GM12892 (cell line): ENCODE data around the gene ALPP.

Source experiments
- POLR2A ChIP-seq: IDR thresholded peaks from 2 replicates; pipeline ENCODE4 v1.6.1; 2011; ENCODE audit warnings: low read depth, low read length, control low read depth
- POLR2AphosphoS5 ChIP-seq: IDR thresholded peaks from 2 replicates; pipeline ENCODE4 v1.6.1; 2011; ENCODE audit warnings: low read depth, low read length, control low read depth
- TAF1 ChIP-seq: IDR thresholded peaks from 2 replicates; pipeline ENCODE4 v1.6.1; 2011; ENCODE audit warnings: low read depth, mild to moderate bottlenecking, control low read depth, low read length, borderline replicate concordance

DNA sequence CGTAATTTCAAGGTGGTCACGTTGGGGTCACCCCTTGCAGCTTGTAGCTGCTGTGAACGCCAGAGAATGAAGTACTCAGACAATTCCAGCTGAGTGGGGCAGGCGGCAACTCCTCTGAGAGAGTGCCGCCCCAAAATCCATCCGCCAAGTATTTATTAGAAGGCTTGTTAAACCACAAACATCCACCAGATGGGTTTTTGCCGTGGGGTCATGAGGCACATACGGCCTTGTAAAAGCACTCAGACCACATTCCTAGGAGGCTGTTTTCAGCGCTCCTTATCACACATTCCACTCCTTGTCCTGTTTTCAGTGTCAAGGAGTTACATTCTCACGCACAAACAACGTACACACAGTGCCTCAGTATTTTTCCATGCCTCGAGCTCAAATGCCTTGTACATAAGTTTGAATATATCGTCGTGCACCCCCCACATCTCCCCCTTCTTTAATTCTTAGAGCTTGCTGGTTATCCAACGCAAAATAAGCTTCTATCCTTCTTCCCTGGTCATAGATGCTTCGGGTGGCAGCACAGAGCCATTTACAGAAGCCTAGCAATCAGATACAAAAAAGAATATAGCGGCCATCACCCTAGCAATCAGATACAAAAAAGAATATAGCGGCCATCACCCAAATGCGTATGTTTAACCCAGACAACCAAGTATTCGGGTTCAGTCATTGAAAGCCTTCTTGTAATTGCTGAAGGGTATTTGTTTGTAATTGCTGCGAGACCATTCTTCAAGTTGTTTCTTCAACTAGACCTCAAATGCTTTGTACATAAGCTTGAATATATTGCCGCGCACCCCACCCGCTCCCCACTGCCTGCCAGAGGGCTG lies 7.3 kb downstream of the ALPP start:
- TF ChIP-seq TAF1 (no peak), POLR2A (no peak), POLR2AphosphoS5 (no peak)
